Measurements from ENCODE around the gene METTL21C.

Gene METTL21C

DNA sequence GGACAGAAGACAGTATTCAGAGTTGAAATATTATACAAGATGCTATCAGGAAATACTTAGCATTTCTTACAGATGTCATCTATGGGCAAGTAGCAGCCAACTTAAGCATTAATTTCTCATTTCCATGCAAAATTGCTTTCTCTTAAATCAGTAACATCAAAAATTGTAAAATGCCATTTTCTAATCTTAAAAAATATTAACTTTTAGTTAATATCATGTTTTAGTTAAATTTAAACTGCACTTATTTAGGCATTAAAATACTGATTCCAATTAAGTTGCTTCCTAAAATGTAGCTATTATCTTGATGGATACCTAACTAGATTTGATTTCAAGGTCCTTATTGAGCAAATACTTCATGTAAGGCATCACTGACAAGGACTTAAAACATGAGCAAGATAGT lies 27.8 kb downstream of the METTL21C start:
- Histone ChIP-seq H3K36me3 (ENCODE audit: control insufficient read depth, insufficient read depth, low read length) (peaks cover 85% of the 10 kb centered on the region), H3K9ac (ENCODE audit: low read length) (peak overlapping the region; percentile 12), H3K27ac (ENCODE audit: low read depth, low read length) (peak overlapping the region; percentile 41; the same call in 1 of the 2 replicates), H3K27me3 (ENCODE audit: control insufficient read depth, insufficient read depth, low read length) (no peaks in the 10 kb centered on the region), H3K9me3 (ENCODE audit: control insufficient read depth, insufficient read depth, low read depth, low read length) (peaks cover 4% of the 10 kb centered on the region; the same call in 1 of the 2 replicates), H3K4me3 (ENCODE audit: low read depth, low read length) (no peak overlapping the region; the same call in 1 of the 2 replicates), H3K4me1 (ENCODE audit: control insufficient read depth, insufficient read depth, low read length) (no peaks in the 10 kb centered on the region; the same call in 1 of the 2 replicates)

GRCh38 chr13:102659168-102659713 lies 35.6 kb downstream of the METTL21C start:
- Histone ChIP-seq H3K27ac (ENCODE audit: low read depth, low read length) (no peak overlapping the region), H3K4me1 (ENCODE audit: control insufficient read depth, insufficient read depth, low read length) (no peaks in the 10 kb centered on the region), H3K9me3 (ENCODE audit: control insufficient read depth, insufficient read depth, low read depth, low read length) (peaks cover 2% of the 10 kb centered on the region; the same call in 1 of the 2 replicates), H3K4me3 (ENCODE audit: low read depth, low read length) (no peak overlapping the region), H3K27me3 (ENCODE audit: control insufficient read depth, insufficient read depth, low read length) (no peaks in the 10 kb centered on the region), H3K9ac (ENCODE audit: low read length) (no peak overlapping the region), H3K36me3 (ENCODE audit: control insufficient read depth, insufficient read depth, low read length) (peaks cover 79% of the 10 kb centered on the region)

GRCh38 chr13:102658660-102659059 lies 36.2 kb downstream of the METTL21C start:
- Histone ChIP-seq H3K27ac (ENCODE audit: low read depth, low read length) (no peak overlapping the region), H3K9me3 (ENCODE audit: control insufficient read depth, insufficient read depth, low read depth, low read length) (peaks cover 2% of the 10 kb centered on the region; the same call in 1 of the 2 replicates), H3K27me3 (ENCODE audit: control insufficient read depth, insufficient read depth, low read length) (no peaks in the 10 kb centered on the region), H3K9ac (ENCODE audit: low read length) (no peak overlapping the region), H3K36me3 (ENCODE audit: control insufficient read depth, insufficient read depth, low read length) (peaks cover 74% of the 10 kb centered on the region), H3K4me1 (ENCODE audit: control insufficient read depth, insufficient read depth, low read length) (no peaks in the 10 kb centered on the region), H3K4me3 (ENCODE audit: low read depth, low read length) (no peak overlapping the region)

DNA sequence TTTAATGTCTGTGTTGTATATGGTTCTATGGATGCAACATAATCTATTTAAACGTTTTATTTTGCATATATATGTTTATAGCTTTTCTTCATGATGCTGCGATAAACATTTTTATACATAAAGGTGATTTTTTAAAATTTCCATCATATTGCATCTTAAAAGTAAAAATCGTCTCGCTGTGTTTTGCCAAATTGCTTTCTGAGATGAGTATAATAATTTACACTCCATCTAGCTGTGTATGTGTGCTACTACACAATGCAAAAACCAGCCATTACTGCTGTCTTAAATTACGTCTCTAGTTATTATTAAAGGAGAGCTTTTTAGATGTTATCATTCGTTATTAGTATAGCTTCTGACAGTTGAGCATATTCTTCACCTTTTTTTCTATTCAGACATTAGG lies 37.2 kb downstream of the METTL21C start:
- Histone ChIP-seq H3K9me3 (ENCODE audit: control insufficient read depth, insufficient read depth, low read depth, low read length) (peaks cover 2% of the 10 kb centered on the region; the same call in 1 of the 2 replicates), H3K27ac (ENCODE audit: low read depth, low read length) (no peak overlapping the region), H3K36me3 (ENCODE audit: control insufficient read depth, insufficient read depth, low read length) (peaks cover 80% of the 10 kb centered on the region), H3K27me3 (ENCODE audit: control insufficient read depth, insufficient read depth, low read length) (no peaks in the 10 kb centered on the region), H3K4me3 (ENCODE audit: low read depth, low read length) (no peak overlapping the region), H3K9ac (ENCODE audit: low read length) (no peak overlapping the region), H3K4me1 (ENCODE audit: control insufficient read depth, insufficient read depth, low read length) (no peaks in the 10 kb centered on the region)

DNA sequence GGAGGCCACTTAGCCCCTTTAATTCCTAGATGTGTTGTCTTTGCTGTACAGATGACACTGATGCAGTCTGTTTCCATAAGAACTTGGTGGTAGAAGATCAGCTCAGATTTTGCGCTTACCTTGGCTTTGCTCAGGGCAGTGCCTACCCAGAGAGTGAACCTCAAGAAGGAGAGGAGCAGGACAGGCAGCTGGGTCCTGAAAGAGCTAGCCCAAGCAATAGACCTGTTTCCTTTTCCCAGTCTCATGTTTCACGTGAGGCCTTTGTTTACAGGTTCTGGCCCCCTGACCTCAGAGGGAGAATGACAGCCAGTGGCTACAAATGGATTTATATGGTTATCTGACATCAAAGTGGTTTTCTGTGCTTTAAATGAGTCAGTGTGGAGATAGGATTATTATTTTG lies 40.1 kb downstream of the METTL21C start:
- peaks cover 85% of the 10 kb centered on the region for H3K36me3 ChIP-seq (ENCODE audit: control insufficient read depth, insufficient read depth, low read length)
- H3K27ac ChIP-seq (ENCODE audit: low read depth, low read length) = no peak overlapping the region
- H3K27me3 ChIP-seq (ENCODE audit: control insufficient read depth, insufficient read depth, low read length) = no peaks in the 10 kb centered on the region
- peaks cover 2% of the 10 kb centered on the region; the same call in 1 of the 2 replicates for H3K9me3 ChIP-seq (ENCODE audit: control insufficient read depth, insufficient read depth, low read depth, low read length)
- H3K4me3 ChIP-seq (ENCODE audit: low read depth, low read length) = no peak overlapping the region
- no peaks in the 10 kb centered on the region for H3K4me1 ChIP-seq (ENCODE audit: control insufficient read depth, insufficient read depth, low read length)
- H3K9ac ChIP-seq (ENCODE audit: low read length) = no peak overlapping the region

DNA sequence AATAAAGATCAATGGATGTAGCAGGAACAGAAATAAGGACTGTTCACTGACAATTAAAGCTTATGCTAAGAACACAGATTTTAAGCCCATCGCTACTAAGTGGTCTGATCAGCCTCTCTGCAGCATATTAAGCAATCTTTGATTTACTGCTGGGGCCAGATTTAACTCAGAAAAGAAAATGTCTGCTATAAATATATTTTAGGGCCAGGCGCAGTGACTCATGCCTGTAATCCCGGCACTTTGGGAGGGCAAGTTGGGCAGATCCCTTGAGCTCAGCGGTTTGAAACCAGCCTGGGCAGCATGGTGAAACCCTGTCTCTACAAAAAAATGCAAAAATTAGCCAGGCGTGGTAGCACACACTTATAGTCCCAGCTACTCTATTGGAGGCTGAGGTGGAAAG lies 43.0 kb downstream of the METTL21C start:
- Histone ChIP-seq H3K36me3 (ENCODE audit: control insufficient read depth, insufficient read depth, low read length) (peaks cover 87% of the 10 kb centered on the region), H3K4me1 (ENCODE audit: control insufficient read depth, insufficient read depth, low read length) (no peaks in the 10 kb centered on the region), H3K27ac (ENCODE audit: low read depth, low read length) (no peak overlapping the region), H3K9me3 (ENCODE audit: control insufficient read depth, insufficient read depth, low read depth, low read length) (no peaks in the 10 kb centered on the region), H3K9ac (ENCODE audit: low read length) (no peak overlapping the region), H3K27me3 (ENCODE audit: control insufficient read depth, insufficient read depth, low read length) (no peaks in the 10 kb centered on the region), H3K4me3 (ENCODE audit: low read depth, low read length) (no peak overlapping the region)

DNA sequence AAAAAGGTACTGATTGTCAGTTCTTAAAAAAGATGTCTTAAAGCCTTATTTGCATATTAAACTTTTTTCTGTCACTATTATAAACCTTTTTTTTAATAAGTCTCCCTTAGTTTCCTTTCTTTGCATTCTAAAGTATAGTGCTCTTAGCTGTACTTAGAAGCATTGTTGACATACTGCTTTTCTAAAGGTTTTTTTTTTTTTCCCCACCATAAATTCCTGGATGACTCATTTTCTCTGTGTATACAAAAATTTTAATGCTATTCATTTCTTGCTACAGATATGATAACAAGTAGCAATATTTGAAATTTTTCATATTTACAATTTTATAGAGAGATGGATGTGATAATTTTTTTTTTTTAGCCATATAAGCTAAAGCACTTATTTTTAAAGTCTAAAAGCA lies 43.5 kb downstream of the METTL21C start:
- Histone ChIP-seq H3K27me3 (ENCODE audit: control insufficient read depth, insufficient read depth, low read length) (no peaks in the 10 kb centered on the region), H3K9me3 (ENCODE audit: control insufficient read depth, insufficient read depth, low read depth, low read length) (no peaks in the 10 kb centered on the region), H3K4me1 (ENCODE audit: control insufficient read depth, insufficient read depth, low read length) (no peaks in the 10 kb centered on the region), H3K9ac (ENCODE audit: low read length) (no peak overlapping the region), H3K4me3 (ENCODE audit: low read depth, low read length) (no peak overlapping the region), H3K36me3 (ENCODE audit: control insufficient read depth, insufficient read depth, low read length) (peaks cover 86% of the 10 kb centered on the region), H3K27ac (ENCODE audit: low read depth, low read length) (no peak overlapping the region)

- peaks cover 86% of the 10 kb centered on the region for H3K36me3 ChIP-seq (ENCODE audit: control insufficient read depth, insufficient read depth, low read length)
- no peaks in the 10 kb centered on the region for H3K27me3 ChIP-seq (ENCODE audit: control insufficient read depth, insufficient read depth, low read length)
- no peak overlapping the region for H3K9ac ChIP-seq (ENCODE audit: low read length)
- H3K27ac ChIP-seq (ENCODE audit: low read depth, low read length) = no peak overlapping the region
- H3K4me1 ChIP-seq (ENCODE audit: control insufficient read depth, insufficient read depth, low read length) = no peaks in the 10 kb centered on the region
- no peak overlapping the region for H3K4me3 ChIP-seq (ENCODE audit: low read depth, low read length)
- no peaks in the 10 kb centered on the region for H3K9me3 ChIP-seq (ENCODE audit: control insufficient read depth, insufficient read depth, low read depth, low read length)
Measured at GRCh38 chr13:102650444-102650843, 44.4 kb downstream of the METTL21C start.

- no peaks in the 10 kb centered on the region for H3K9me3 ChIP-seq (ENCODE audit: control insufficient read depth, insufficient read depth, low read depth, low read length)
- no peak overlapping the region for H3K4me3 ChIP-seq (ENCODE audit: low read depth, low read length)
- H3K9ac ChIP-seq (ENCODE audit: low read length) = no peak overlapping the region
- peaks cover 93% of the 10 kb centered on the region for H3K36me3 ChIP-seq (ENCODE audit: control insufficient read depth, insufficient read depth, low read length)
- H3K27me3 ChIP-seq (ENCODE audit: control insufficient read depth, insufficient read depth, low read length) = no peaks in the 10 kb centered on the region
- no peaks in the 10 kb centered on the region for H3K4me1 ChIP-seq (ENCODE audit: control insufficient read depth, insufficient read depth, low read length)
- H3K27ac ChIP-seq (ENCODE audit: low read depth, low read length) = no peak overlapping the region
Measured at GRCh38 chr13:102648046-102648445, 46.8 kb downstream of the METTL21C start.

DNA sequence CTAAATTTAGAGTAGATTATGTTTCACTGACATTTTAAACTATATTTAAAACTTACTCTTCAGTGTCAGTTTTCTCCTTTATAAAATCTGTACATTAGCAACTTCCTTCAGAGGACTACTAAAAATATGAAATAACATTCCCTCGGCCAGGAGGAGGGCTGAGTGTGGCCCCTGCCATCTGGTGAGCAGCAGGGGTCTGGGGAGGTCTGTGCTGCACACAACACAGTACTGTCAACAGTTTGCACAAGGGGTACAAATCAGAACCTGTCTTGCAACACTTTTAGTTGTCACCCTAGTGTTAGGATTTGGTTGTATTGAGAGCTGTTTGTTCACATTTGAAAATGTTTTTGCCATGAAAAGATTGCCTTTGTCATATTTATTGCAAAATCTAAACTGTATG lies 49.1 kb downstream of the METTL21C start:
- peaks cover 99% of the 10 kb centered on the region for H3K36me3 ChIP-seq (ENCODE audit: control insufficient read depth, insufficient read depth, low read length)
- H3K9ac ChIP-seq (ENCODE audit: low read length) = no peak overlapping the region
- H3K9me3 ChIP-seq (ENCODE audit: control insufficient read depth, insufficient read depth, low read depth, low read length) = no peaks in the 10 kb centered on the region
- no peak overlapping the region for H3K27ac ChIP-seq (ENCODE audit: low read depth, low read length)
- no peaks in the 10 kb centered on the region for H3K4me1 ChIP-seq (ENCODE audit: control insufficient read depth, insufficient read depth, low read length)
- no peak overlapping the region for H3K4me3 ChIP-seq (ENCODE audit: low read depth, low read length)
- H3K27me3 ChIP-seq (ENCODE audit: control insufficient read depth, insufficient read depth, low read length) = no peaks in the 10 kb centered on the region

GRCh38 chr13:102643656-102644055 lies 51.2 kb downstream of the METTL21C start:
- H3K27ac ChIP-seq (ENCODE audit: low read depth, low read length) = no peak overlapping the region
- H3K36me3 ChIP-seq (ENCODE audit: control insufficient read depth, insufficient read depth, low read length) = peaks cover 99% of the 10 kb centered on the region
- no peaks in the 10 kb centered on the region for H3K27me3 ChIP-seq (ENCODE audit: control insufficient read depth, insufficient read depth, low read length)
- no peak overlapping the region for H3K9ac ChIP-seq (ENCODE audit: low read length)
- H3K4me3 ChIP-seq (ENCODE audit: low read depth, low read length) = no peak overlapping the region
- no peaks in the 10 kb centered on the region for H3K4me1 ChIP-seq (ENCODE audit: control insufficient read depth, insufficient read depth, low read length)
- H3K9me3 ChIP-seq (ENCODE audit: control insufficient read depth, insufficient read depth, low read depth, low read length) = no peaks in the 10 kb centered on the region

All from HUES6 (cell line).